GM18951 (cell line): Measurements from ENCODE around the gene DNAJA2.

Experiments
- POLR2A ChIP-seq: IDR thresholded peaks from 4 replicates; pipeline ENCODE4 v1.6.1; 2011; ENCODE audit warnings: mild to moderate bottlenecking; ENCODE audit not compliant: insufficient read length, insufficient read depth; ENCODE audit errors: extremely low read depth
- in situ Hi-C: fragments of 300-500 bp; cut with MboI; formaldehyde crosslinking; loops from one replicate; pipeline ENCODE4 v1.12.0; 2022; ENCODE audit warnings: low sequenced_read_pairs, mixed read lengths, inconsistent platforms; ENCODE audit not compliant: unreplicated experiment

The DNAJA2 gene

GRCh38 chr16:46968063-46968435 is 5.4 kb downstream of the DNAJA2 start:
- TF ChIP-seq POLR2A: no peak
- in situ Hi-C loops: no loop called here

GRCh38 chr16:46962629-46963028 is 10.8 kb downstream of the DNAJA2 start:
- TF ChIP-seq POLR2A: no peak
- in situ Hi-C loops: no loop called here

- no peak for TF ChIP-seq POLR2A
- in situ Hi-C loops: no loop called here
Observed at GRCh38 chr16:46961373-46962353, 11.8 kb downstream of the DNAJA2 start.

GRCh38 chr16:46954562-46954961 is 18.9 kb downstream of the DNAJA2 start:
- TF ChIP-seq POLR2A: no peak
- in situ Hi-C loops: no loop called here

GRCh38 chr16:46950009-46950408 is 23.5 kb downstream of the DNAJA2 start:
- in situ Hi-C loops: no loop called here
- no peak for TF ChIP-seq POLR2A

- in situ Hi-C loops: loop anchor here (10.0 kb wide), 1 partner anchor 1215 kb away; no protein-coding TSS in a partner anchor
- TF ChIP-seq POLR2A: no peak
Observed at GRCh38 chr16:46949241-46949892, 24.1 kb downstream of the DNAJA2 start.

- in situ Hi-C loops: loop anchor here (10.0 kb wide), 1 partner anchor 1216 kb away; no protein-coding TSS in a partner anchor
- no peak for TF ChIP-seq POLR2A
Observed at GRCh38 chr16:46948548-46949166, 24.8 kb downstream of the DNAJA2 start.

- no peak for TF ChIP-seq POLR2A
- in situ Hi-C loops: loop anchor here (10.0 kb wide), 1 partner anchor 1217 kb away; no protein-coding TSS in a partner anchor
Observed at GRCh38 chr16:46947900-46948547, 25.4 kb downstream of the DNAJA2 start.

GRCh38 chr16:46944713-46945112 is 28.8 kb downstream of the DNAJA2 start:
- in situ Hi-C loops: loop anchor here (10.0 kb wide), 1 partner anchor 1220 kb away; no protein-coding TSS in a partner anchor

GRCh38 chr16:46937536-46937935 is 35.9 kb downstream of the DNAJA2 start:
- in situ Hi-C loops: no loop called here
- no peak for TF ChIP-seq POLR2A

- no peak for TF ChIP-seq POLR2A
- in situ Hi-C loops: no loop called here
Observed at GRCh38 chr16:46932802-46933201, 40.7 kb downstream of the DNAJA2 start.

- in situ Hi-C loops: no loop called here
- TF ChIP-seq POLR2A: no peak
Observed at GRCh38 chr16:46930861-46931260, 42.6 kb downstream of the DNAJA2 start.
